ENCODE data around the gene NPC1. TPM values are rescaled to one million over a fixed set of nuclear protein-coding genes. Genes with fewer than 3 reads are reported as not detected.

Gene NPC1
- total RNA-seq: 10 to 100 TPM; 25.9 to 27.9 TPM

DNA sequence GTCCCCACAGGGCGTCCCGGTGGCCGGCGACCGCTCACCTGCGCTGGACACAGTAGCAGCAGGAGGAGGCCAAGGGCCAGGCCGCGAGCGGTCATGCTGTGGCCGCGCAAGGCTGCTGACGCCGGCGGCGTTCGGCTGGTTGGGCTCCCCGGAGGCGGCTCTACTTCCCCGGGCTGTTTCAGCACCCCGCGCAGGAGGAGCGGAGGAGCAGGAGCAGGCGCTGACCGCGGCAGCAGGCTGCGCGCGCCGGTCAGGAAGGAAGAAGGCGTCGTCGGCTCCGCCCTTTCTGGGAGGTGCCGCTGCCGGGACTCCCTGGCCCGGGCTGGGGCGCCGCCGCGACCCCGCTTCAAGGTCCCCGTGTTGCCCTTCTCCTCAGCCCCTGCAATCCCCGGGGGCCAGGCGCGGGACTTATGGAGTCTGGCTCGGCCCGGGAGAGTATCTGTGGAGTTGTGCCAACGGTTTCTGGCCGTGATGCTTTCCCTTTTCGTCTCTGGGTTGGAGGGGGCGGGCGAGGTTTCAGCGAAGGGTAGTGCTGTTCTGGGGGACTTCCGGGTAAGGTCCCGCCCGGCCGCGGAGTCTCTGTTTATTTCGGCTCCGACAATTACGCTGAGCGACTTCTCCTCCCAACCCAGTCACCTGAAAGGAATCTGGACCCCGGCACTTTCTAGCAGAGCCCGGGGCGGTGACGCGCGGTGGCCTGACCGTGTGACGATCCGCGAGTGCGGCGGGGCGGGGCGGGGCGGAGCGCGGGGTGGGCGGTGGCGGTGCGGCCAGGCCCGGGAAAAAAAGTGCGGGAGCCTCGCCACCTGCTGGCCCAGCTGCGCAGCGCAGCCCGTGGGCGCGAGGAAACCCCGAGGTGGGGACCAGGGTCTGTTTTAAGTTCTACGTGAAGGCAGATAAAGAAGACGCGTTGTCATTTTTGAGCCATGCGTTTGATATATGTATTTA lies at the start of gene NPC1:
Gene NPC1 (minus strand): TSS at position 258 of the 948 bp plus-strand sequence. CDS start 163 bp downstream, at position 95.
- CTCF ChIA-PET: interaction anchor here (1.0 to 3.6 kb wide), 6 partner anchors 11 to 88 kb away, joined by 3 to 22 read pairs (median 4); no protein-coding TSS in a partner anchor
- peaks cover 34% of the 10 kb centered on the region for H3K4me1 Mint-ChIP-seq (ENCODE audit: low read depth)
- H3K36me3 Mint-ChIP-seq (ENCODE audit: low read depth): peaks cover 3% of the 10 kb centered on the region
- no peaks in the 10 kb centered on the region for H3K27me3 Mint-ChIP-seq (ENCODE audit: low read depth)
- H3K27ac Mint-ChIP-seq: peak within 1 kb of the TSS; percentile 95
- peak within 1 kb of the TSS; percentile 91 for H3K4me3 Mint-ChIP-seq
- DNase-seq: peak; percentile 91
- intact Hi-C loops (cut with micrococcal nuclease): loop anchor here (1.0 to 10.0 kb wide), 13 partner anchors 12 to 792 kb away; partner anchors contain the start of genes CABLES1, RIOK3 and RMC1
- H3K9me3 Mint-ChIP-seq: no peaks in the 10 kb centered on the region

DNA sequence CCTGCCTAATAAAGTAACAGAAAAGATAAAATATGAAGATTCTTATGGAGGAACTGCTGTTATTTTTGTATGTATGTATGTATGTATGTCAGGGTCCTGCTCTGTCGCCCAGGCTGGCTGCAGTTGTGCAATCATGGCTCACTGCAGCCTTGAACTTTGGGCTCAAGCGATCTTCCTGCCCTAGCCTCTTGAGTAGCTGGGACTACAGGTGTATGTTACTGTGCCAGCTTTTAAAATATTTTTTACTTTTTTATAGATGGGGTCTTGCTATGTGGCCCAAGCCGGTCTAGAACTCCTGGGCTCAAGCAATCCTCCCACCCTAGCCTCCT lies 49.7 kb upstream of the NPC1 start:
- intact Hi-C loops (cut with micrococcal nuclease): no loop called here
- Mint-ChIP-seq H3K4me1 (ENCODE audit: low read depth) (peaks cover 6% of the 10 kb centered on the region), H3K9me3 (no peaks in the 10 kb centered on the region), H3K27ac (no peak overlapping the region), H3K4me3 (no peak overlapping the region), H3K27me3 (ENCODE audit: low read depth) (no peaks in the 10 kb centered on the region), H3K36me3 (ENCODE audit: low read depth) (no peaks in the 10 kb centered on the region)
- CTCF ChIA-PET: interaction anchor here (0.5 to 1.5 kb wide), 4 partner anchors 67 to 484 kb away, joined by 3 to 4 read pairs (median 3); no protein-coding TSS in a partner anchor
- DNase-seq: no peak

DNA sequence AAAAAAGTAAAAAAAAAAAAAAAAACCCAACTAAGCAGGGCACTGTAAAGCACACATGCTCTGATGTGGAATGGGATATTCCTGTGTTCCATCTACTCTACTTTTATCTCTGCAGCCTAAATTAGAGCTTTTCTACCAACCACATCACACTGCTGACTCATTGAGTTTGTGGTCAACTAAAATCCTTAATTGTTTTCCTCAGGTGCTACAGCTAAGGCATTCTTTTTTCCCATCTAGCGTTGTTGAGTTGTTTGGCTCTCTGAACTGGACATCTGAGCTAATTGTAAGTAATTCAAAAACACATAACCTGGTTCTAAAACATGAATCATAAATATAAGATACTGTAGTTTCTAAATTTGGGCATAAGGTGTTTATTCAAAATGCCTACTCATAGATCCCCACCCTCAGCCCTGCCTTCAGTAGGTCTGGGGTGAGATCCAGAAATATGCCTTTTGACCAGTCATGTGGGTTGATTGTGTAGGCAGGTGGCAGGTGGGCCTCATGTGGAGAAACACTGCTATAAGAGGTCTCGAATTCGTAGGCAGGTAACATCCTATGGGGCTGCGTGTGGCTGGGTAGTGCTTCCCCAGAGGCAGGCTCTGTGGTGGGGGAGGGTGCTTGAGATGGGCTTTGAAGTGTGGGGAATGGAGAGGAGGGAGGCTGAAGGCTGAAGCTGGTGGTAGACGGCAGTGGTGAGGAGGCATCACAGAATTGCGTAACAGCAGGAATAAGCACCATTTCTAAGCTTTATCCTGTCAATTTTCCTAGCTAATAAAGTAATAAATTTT lies 49.2 kb upstream of the NPC1 start:
- intact Hi-C loops (cut with micrococcal nuclease): no loop called here

GRCh38 chr18:23634692-23635091 lies 48.4 kb upstream of the NPC1 start:
- Mint-ChIP-seq H3K36me3 (ENCODE audit: low read depth) (no peaks in the 10 kb centered on the region), H3K4me3 (no peak overlapping the region), H3K9me3 (no peaks in the 10 kb centered on the region), H3K27ac (no peak overlapping the region), H3K27me3 (ENCODE audit: low read depth) (no peaks in the 10 kb centered on the region), H3K4me1 (ENCODE audit: low read depth) (peaks cover 6% of the 10 kb centered on the region)
- DNase-seq: no peak
- CTCF ChIA-PET: interaction anchor here (1.0 to 1.5 kb wide), 2 partner anchors 10 to 284 kb away, joined by 3 to 4 read pairs; no protein-coding TSS in a partner anchor
- intact Hi-C loops (cut with micrococcal nuclease): no loop called here

More for the DNA sequence above, 49.2 kb upstream of the NPC1 start:
- H3K4me3 Mint-ChIP-seq: no peak overlapping the region
- H3K4me1 Mint-ChIP-seq (ENCODE audit: low read depth): peaks cover 6% of the 10 kb centered on the region
- no peak for DNase-seq
- no peaks in the 10 kb centered on the region for H3K36me3 Mint-ChIP-seq (ENCODE audit: low read depth)
- H3K27me3 Mint-ChIP-seq (ENCODE audit: low read depth): no peaks in the 10 kb centered on the region
- no peak overlapping the region for H3K27ac Mint-ChIP-seq
- CTCF ChIA-PET: interaction anchor here (0.5 to 1.5 kb wide), 4 partner anchors 68 to 484 kb away, joined by 3 to 4 read pairs (median 3); no protein-coding TSS in a partner anchor
- no peaks in the 10 kb centered on the region for H3K9me3 Mint-ChIP-seq

- H3K27me3 Mint-ChIP-seq (ENCODE audit: low read depth): no peaks in the 10 kb centered on the region
- CTCF ChIA-PET: interaction anchor here (1.9 kb wide), 1 partner anchor 134 kb away, joined by 4 read pairs; no protein-coding TSS in a partner anchor
- no peak overlapping the region for H3K27ac Mint-ChIP-seq
- no peaks in the 10 kb centered on the region for H3K9me3 Mint-ChIP-seq
- no peaks in the 10 kb centered on the region for H3K36me3 Mint-ChIP-seq (ENCODE audit: low read depth)
- intact Hi-C loops (cut with micrococcal nuclease): no loop called here
- no peak overlapping the region for H3K4me3 Mint-ChIP-seq
- no peak for DNase-seq
- H3K4me1 Mint-ChIP-seq (ENCODE audit: low read depth): peaks cover 6% of the 10 kb centered on the region
Measured at GRCh38 chr18:23632615-23633014, 46.3 kb upstream of the NPC1 start.

- H3K36me3 Mint-ChIP-seq (ENCODE audit: low read depth): no peaks in the 10 kb centered on the region
- intact Hi-C loops (cut with micrococcal nuclease): no loop called here
- DNase-seq: no peak
- no peaks in the 10 kb centered on the region for H3K27me3 Mint-ChIP-seq (ENCODE audit: low read depth)
- CTCF ChIA-PET: interaction anchor here (1.4 to 1.9 kb wide), 2 partner anchors 71 to 133 kb away, joined by 3 to 4 read pairs; no protein-coding TSS in a partner anchor
- H3K4me1 Mint-ChIP-seq (ENCODE audit: low read depth): peaks cover 6% of the 10 kb centered on the region
- H3K9me3 Mint-ChIP-seq: no peaks in the 10 kb centered on the region
- no peak overlapping the region for H3K27ac Mint-ChIP-seq
- H3K4me3 Mint-ChIP-seq: no peak overlapping the region
Measured at GRCh38 chr18:23631746-23632145, 45.4 kb upstream of the NPC1 start.

GRCh38 chr18:23631312-23631711 lies 45.0 kb upstream of the NPC1 start:
- DNase-seq: no peak
- CTCF ChIA-PET: interaction anchor here (0.6 to 1.9 kb wide), 3 partner anchors 72 to 1095 kb away, joined by 3 to 4 read pairs (median 3); no protein-coding TSS in a partner anchor
- H3K36me3 Mint-ChIP-seq (ENCODE audit: low read depth): no peaks in the 10 kb centered on the region
- no peaks in the 10 kb centered on the region for H3K27me3 Mint-ChIP-seq (ENCODE audit: low read depth)
- intact Hi-C loops (cut with micrococcal nuclease): no loop called here
- H3K4me3 Mint-ChIP-seq: no peak overlapping the region
- H3K9me3 Mint-ChIP-seq: no peaks in the 10 kb centered on the region
- H3K27ac Mint-ChIP-seq: no peak overlapping the region
- peaks cover 10% of the 10 kb centered on the region for H3K4me1 Mint-ChIP-seq (ENCODE audit: low read depth)

DNA sequence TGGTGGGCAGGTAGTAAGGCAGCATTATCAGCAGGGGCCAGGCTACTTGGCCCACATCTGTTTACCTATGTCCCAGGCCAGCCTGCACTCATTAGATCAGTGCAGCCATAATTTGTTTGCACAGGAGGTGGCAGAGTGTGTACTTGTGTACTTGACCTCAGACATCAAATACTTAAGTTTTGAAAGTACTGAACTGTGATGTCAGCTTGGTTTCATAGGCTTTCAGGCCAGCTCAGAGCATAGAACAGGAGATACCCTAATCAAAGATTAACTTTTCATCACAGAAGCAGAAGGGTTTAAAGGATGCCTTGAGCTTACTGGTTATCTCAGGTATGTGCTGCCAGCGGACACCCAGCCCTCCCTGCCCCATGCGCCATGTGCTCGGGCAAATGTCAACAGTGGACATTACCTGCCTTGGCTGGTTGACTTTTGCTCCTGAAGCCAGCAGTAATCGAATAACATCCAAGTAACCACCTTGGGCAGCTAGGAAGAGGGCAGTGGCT lies 43.2 kb upstream of the NPC1 start:
- H3K4me3 Mint-ChIP-seq: no peak overlapping the region
- CTCF ChIA-PET: interaction anchor here (0.7 to 1.4 kb wide), 3 partner anchors 182 to 289 kb away, joined by 3 to 5 read pairs (median 4); no protein-coding TSS in a partner anchor
- no peaks in the 10 kb centered on the region for H3K36me3 Mint-ChIP-seq (ENCODE audit: low read depth)
- no peak overlapping the region for H3K27ac Mint-ChIP-seq
- intact Hi-C loops (cut with micrococcal nuclease): loop anchor here (5.0 kb wide), 1 partner anchor 508 kb away; the partner anchor contains the start of gene CABYR
- H3K4me1 Mint-ChIP-seq (ENCODE audit: low read depth): peaks cover 8% of the 10 kb centered on the region
- no peaks in the 10 kb centered on the region for H3K27me3 Mint-ChIP-seq (ENCODE audit: low read depth)
- no peak for DNase-seq
- no peaks in the 10 kb centered on the region for H3K9me3 Mint-ChIP-seq

DNA sequence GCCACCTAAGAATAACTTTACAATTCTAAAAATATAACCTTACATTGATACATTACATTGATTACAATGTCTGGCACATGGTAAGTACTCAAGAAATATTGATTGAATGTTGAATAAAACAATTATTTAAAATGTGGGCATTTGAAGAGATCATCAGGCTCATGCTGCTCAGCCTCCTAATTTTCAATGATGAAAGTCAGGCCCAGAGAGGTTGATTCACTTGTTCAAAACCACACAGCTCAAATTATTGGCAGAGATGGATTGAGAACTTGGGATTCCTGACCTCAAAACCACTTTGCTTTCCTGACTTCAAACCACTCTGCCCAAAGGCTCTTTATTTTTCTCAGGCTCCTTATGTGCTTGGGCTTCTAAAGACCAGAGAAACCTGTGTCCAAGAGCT lies 41.7 kb upstream of the NPC1 start:
- Mint-ChIP-seq H3K27ac (no peak overlapping the region), H3K4me1 (ENCODE audit: low read depth) (peaks cover 8% of the 10 kb centered on the region), H3K36me3 (ENCODE audit: low read depth) (no peaks in the 10 kb centered on the region), H3K27me3 (ENCODE audit: low read depth) (no peaks in the 10 kb centered on the region), H3K4me3 (no peak overlapping the region), H3K9me3 (no peaks in the 10 kb centered on the region)
- CTCF ChIA-PET: interaction anchor here (0.7 to 8.9 kb wide), 6 partner anchors 10 to 549 kb away, joined by 3 to 60 read pairs (median 4); no protein-coding TSS in a partner anchor
- intact Hi-C loops (cut with micrococcal nuclease): loop anchor here (5.0 kb wide), 1 partner anchor 509 kb away; the partner anchor contains the start of gene CABYR
- DNase-seq: no peak

GRCh38 chr18:23627321-23627720 lies 41.0 kb upstream of the NPC1 start:
- H3K9me3 Mint-ChIP-seq: no peaks in the 10 kb centered on the region
- intact Hi-C loops (cut with micrococcal nuclease): loop anchor here (5.0 kb wide), 1 partner anchor 510 kb away; the partner anchor contains the start of gene CABYR
- CTCF ChIA-PET: interaction anchor here (8.9 kb wide), 1 partner anchor 76 kb away, joined by 60 read pairs; no protein-coding TSS in a partner anchor
- H3K4me1 Mint-ChIP-seq (ENCODE audit: low read depth): peaks cover 8% of the 10 kb centered on the region
- H3K36me3 Mint-ChIP-seq (ENCODE audit: low read depth): no peaks in the 10 kb centered on the region
- no peak overlapping the region for H3K27ac Mint-ChIP-seq
- H3K4me3 Mint-ChIP-seq: no peak overlapping the region
- no peaks in the 10 kb centered on the region for H3K27me3 Mint-ChIP-seq (ENCODE audit: low read depth)
- DNase-seq: no peak

DNA sequence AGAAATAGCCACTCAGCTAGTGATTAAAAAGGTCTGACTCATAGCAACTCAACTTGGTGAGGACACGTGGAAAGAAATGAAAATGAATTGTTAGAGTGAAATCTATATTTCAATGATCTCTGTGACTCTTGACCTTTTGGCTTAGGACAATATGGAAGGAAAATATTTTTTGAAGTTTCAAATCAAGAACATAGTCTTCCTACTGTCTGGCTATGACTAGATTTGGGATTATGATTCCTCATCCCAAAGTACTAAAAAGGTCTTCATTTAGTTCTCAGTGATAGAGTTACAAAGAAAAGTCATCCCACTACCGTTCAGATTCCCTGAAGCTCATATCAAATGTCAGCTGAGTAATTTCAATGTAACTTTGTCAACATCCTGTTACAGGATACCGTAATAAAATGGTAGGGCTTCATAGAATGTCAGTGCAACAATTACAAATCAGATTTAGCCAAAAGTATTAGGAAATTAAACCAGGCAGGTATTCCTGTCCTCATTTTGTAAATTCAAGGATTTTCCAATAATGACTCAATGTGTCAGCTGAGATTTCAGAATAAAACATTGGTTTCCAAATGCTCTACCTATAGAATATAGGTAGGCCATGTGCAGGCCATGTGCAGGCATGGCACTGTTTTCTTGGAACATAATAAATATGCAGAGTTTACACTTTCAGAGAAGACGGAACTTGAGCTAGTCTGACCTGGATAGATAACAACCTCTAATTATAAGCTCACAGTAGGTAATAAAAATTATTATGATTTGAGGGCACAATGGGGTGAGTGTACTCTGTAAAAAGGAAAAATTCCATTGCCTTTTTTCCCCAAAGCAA lies 40.4 kb upstream of the NPC1 start:
- Mint-ChIP-seq H3K27ac (no peak overlapping the region), H3K36me3 (ENCODE audit: low read depth) (no peaks in the 10 kb centered on the region), H3K27me3 (ENCODE audit: low read depth) (peaks cover 6% of the 10 kb centered on the region), H3K4me1 (ENCODE audit: low read depth) (peaks cover 8% of the 10 kb centered on the region), H3K9me3 (no peaks in the 10 kb centered on the region), H3K4me3 (no peak overlapping the region)
- intact Hi-C loops (cut with micrococcal nuclease): loop anchor here (5.0 kb wide), 1 partner anchor 511 kb away; the partner anchor contains the start of gene CABYR
- no peak for DNase-seq
- CTCF ChIA-PET: interaction anchor here (0.6 to 8.9 kb wide), 7 partner anchors 11 to 292 kb away, joined by 3 to 60 read pairs (median 3); no protein-coding TSS in a partner anchor
